Measurements from ENCODE around the gene MAP3K7CL.

GRCh38 chr21:29196670-29197191 lies 66.3 kb downstream of the MAP3K7CL start:
- TF ChIP-seq POLR2A (IDR thresholded peaks at IDR 0.05) (no peak), CTCF (IDR thresholded peaks at IDR 0.05) (no peak)
